HG03457 (cell line): ENCODE results near the gene MIA.
"Not testable (repeated sequence)": the region's sequence is repeated elsewhere in the genome, so short reads cannot be mapped to it uniquely, and the experiment has no call there.

Experiments
- ATAC-seq: cut with Tn5 transposase; IDR thresholded peaks from one replicate; pipeline ENCODE4 v1.9.1; 2021; ENCODE audit warnings: moderate number of reproducible peaks; ENCODE audit not compliant: unreplicated experiment

Gene MIA

DNA sequence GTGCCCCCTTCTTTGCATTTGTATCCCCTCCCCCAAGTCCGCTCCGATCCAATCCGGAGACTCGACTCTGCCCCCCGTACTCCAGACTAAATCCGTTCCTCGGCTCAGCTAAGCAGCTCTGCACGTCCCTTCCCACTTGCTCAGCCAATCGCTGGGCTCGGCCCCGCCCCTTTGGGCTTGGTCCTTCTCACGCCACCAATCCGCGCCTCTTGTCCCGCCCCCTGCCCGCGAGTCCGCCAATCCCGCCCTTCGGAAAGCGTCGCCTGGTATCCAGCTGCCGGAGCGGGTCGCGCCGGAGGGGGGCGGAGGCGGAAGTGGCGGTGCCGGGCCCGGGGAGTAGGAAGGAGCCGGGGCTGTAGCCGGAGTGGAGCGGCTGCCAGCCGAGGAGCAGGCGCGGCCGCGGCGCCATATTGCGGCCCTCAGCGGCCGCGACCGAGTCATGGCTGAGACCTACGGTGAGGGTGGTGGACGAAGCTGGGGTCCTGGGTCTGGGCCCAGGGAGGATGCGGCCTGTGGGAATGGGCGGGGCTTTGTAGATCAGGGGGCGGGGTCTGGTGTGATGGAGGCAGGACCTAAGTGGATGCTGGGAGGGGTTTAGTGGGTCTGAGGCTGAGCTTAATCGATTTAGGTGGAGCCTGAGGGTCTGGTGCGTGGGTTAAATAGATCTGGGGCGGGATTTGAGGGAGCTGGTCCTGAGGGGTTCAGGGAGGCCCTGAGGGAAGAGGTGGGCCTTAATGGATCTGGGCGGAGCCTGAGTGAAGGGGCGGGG, 2.8 kb downstream of the MIA start, which contains the start of gene RAB4B:
RAB4B (plus strand) TSS at position 311 of the 769 bp plus-strand sequence; CDS start at position 440, 129 bp downstream.
- peak; percentile 41 for ATAC-seq

GRCh38 chr19:40778706-40779284, 3.5 kb downstream of the MIA start:
- no peak for ATAC-seq

GRCh38 chr19:40780582-40780981, 5.3 kb downstream of the MIA start:
- ATAC-seq = no peak

- no peak for ATAC-seq
Observed at GRCh38 chr19:40781140-40781539, 5.8 kb downstream of the MIA start.

- ATAC-seq = no peak
Observed at GRCh38 chr19:40783711-40784110, 8.4 kb downstream of the MIA start.

DNA sequence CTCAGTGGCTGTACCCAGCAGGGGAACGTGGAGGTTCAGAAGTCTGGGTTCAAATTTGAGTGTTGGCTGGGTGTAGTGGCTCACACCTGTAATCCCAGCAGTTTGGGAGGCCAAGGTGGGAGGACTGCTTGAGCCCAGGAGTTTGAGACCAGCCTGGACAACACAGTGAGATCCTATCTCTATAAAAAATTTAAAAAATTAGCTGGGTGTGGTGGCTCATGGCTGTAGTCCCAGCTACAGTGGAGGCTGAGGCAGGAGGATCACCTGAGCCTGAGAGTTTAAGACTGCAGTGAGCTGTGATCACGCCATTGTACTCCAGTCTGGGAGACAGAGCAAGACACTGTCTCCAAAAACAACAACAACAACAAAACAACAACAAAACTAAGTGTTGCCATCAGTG, 8.8 kb downstream of the MIA start:
- ATAC-seq = not testable (repeated sequence)

- ATAC-seq = no peak
Observed at GRCh38 chr19:40785526-40785925, 10.2 kb downstream of the MIA start.

DNA sequence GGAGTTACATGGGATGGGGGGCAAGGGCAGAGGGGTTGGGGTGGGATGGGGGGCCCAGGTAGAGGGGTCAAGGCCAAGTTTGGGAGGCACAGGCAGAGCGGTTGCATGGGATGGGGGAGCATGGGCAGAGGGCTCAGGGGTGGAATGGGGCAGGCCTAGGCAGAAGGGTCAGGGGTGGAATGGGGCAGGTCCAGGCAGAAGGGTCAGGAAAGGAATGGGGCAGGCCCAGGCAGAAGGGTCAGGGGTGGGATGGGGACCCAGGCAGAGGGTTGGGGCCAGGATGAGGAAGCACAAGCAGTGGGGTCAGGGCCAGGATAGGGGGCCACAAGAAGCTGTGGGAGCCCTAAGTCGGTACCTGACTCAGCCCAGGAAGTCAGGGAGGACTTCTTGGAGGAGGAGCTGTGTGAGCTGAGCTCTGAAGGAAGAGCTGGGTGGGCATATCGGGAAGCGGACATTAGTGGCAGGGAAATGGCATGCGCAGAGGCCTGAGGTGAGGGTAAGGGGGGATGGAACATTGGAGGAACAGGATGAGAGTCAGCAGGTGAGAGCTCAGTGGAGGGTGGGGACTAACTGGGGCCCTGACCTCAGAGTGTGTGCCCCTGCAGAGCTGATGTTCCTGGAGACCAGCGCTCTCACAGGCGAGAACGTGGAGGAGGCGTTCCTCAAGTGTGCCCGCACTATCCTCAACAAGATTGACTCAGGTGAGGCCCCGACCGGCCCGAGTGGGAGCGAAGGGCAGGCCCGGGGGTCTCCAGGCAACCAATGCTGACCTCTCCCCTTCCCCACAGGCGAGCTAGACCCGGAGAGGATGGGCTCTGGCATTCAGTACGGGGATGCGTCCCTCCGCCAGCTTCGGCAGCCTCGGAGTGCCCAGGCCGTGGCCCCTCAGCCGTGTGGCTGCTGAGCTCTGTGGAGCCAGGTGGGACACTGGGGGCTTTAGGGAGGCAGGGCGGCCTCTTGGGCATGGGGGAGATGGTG, 11.0 kb downstream of the MIA start:
- ATAC-seq = no peak

DNA sequence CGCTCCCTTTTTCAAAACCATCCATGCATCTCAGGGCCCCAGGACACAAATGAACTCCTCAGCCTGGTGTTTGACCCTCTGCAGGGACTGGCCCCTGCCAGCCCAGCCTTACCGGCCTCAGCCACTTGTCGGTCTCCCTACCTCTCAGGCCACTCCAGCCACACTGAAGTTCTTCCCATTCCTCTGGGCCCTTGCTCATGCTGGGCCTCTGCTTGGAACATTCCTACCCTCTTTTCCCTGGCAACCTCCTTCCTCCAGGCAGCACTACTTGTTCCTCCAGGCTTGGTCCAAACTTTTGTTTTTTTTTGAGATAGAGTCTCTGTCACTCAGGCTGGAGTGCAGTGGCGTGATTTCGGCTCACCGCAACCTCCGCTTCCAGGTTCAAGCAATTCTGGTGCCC, 16.0 kb downstream of the MIA start:
- no peak for ATAC-seq

DNA sequence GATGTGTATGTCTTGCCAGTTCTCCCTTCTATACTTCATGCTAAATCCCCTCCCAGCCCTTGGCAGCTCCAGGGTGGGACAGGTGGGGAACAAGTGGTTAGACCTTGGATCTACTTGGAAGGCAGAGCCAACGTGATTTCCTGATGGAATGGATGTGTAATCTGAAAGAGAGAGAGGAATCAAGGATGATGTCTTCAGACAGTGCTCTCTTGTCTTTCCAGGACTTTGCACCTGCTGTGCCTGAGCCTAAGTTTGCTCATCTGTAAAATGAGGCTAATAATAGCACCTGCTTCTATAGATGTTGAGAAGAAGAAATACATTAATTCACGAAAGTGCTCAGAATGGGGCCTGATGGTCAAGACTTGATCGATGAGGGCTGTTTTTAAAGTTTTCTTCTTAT, 16.7 kb downstream of the MIA start:
- no peak for ATAC-seq

DNA sequence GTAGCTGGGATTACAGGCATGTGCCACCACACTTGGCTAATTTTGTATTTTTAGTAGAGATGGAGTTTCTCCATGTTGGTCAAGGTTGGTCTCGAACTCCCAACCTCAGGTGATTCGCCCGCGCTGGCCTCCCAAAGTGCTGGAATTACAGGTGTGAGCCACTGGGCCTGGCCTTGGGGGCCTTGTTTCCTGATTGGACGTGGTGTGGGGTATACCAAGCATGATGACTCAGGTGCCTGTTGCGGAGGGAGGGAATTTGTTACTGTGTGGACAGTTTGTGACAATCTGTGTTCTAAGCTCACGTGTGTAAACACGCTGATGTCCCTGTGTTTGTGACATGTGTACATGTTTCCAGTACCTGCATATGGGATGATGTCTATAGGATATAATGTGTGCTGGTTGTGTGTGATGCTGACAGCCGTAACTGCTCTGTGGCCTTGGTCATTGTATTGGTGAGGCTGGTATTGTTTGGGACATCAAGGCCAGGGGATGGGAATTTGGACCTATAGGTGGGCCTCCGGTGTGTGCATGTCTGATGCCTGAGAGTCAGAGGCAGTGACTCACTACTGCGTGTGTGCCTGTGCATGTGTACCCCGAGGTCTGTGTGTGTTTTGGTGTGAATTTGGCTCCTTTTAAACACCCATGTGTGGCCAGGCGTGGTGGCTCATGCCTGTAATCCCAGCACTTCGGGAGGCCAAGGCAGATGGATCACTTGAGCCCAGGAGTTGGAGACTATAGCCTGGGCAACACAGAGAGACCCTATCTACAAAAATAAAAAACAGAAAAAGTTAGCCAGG, 22.0 kb downstream of the MIA start:
- ATAC-seq = no peak

- peak; percentile 8 for ATAC-seq
Observed at GRCh38 chr19:40797963-40798682, 22.8 kb downstream of the MIA start.

- ATAC-seq = peak; percentile 54
Observed at GRCh38 chr19:40798683-40799557, 23.6 kb downstream of the MIA start, which contains the start of gene EGLN2. EGLN2 (plus strand) TSS chr19:40799191; CDS start chr19:40800573, 1,382 bp downstream.

DNA sequence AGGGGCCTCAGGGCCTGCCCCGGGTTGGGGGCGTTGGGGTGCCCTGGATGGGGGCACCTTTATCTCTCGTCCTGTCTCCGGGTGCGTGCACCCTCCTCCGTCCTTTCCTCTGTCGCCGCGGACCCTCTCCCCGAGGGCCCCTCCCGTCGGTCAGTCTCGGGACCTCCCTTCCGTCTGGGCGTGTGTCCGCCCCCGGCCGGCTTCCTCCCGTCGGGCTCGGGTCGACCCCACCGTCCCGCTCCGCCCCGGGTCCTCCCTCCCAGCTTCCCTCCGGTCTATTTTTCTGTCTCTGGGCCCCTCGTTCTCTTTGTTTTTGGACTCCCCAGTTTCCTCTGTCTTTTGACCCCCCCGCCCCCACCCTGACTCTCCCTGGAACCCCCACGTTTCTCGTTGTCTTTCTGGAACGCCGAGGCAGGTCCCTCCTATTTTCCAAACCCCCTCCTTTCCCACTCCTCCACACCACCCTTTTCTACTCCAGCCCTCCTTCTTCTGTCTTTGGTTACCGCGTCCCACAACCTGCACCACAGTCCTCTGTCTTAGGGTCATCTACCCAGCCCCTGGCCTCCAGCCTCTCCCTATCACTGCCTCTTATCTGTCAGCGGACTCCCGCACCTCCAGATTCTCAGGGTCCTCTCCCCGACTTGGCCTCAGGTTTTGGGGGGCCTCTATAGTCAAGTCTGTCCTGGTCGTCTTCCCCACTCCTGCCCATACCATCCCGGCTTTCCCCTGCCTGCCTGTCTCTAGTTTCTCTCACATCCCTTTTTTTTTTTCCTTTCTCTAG, 24.4 kb downstream of the MIA start:
- no peak for ATAC-seq

DNA sequence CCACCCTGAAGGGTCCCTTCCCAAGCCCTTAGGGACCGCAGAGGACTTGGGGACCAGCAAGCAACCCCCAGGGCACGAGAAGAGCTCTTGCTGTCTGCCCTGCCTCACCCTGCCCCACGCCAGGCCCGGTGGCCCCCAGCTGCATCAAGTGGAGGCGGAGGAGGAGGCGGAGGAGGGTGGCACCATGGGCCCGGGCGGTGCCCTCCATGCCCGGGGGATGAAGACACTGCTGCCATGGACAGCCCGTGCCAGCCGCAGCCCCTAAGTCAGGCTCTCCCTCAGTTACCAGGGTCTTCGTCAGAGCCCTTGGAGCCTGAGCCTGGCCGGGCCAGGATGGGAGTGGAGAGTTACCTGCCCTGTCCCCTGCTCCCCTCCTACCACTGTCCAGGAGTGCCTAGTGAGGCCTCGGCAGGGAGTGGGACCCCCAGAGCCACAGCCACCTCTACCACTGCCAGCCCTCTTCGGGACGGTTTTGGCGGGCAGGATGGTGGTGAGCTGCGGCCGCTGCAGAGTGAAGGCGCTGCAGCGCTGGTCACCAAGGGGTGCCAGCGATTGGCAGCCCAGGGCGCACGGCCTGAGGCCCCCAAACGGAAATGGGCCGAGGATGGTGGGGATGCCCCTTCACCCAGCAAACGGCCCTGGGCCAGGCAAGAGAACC, 25.1 kb downstream of the MIA start:
- no peak for ATAC-seq

DNA sequence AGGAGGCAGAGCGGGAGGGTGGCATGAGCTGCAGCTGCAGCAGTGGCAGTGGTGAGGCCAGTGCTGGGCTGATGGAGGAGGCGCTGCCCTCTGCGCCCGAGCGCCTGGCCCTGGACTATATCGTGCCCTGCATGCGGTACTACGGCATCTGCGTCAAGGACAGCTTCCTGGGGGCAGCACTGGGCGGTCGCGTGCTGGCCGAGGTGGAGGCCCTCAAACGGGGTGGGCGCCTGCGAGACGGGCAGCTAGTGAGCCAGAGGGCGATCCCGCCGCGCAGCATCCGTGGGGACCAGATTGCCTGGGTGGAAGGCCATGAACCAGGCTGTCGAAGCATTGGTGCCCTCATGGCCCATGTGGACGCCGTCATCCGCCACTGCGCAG, 25.7 kb downstream of the MIA start:
- no peak for ATAC-seq

- no peak for ATAC-seq
Observed at GRCh38 chr19:40801426-40802299, 26.3 kb downstream of the MIA start.
